ENCODE measurements around the gene SLC46A3. TPM values are rescaled to one million over a fixed set of nuclear protein-coding genes. Genes with fewer than 3 reads are reported as not detected.
A peak's percentile ranks its signal among the peaks of the same experiment; 100 is the strongest.

SLC46A3 gene
- total and polyA plus RNA-seq, 8 donors = 1.2 to 14.5 (median 1.7) TPM

GRCh38 chr13:28723806-28724205, 5.0 kb upstream of the SLC46A3 start:
- ATAC-seq (no peak), DNase-seq (peak in 1 of 4 donors; percentile 76)
- Histone ChIP-seq H3K4me1 (peaks cover 0 to 6% of the 10 kb centered on the region in 2 donors), H3K27me3 (no peaks in the 10 kb centered on the region), H3K4me3 (no peak overlapping the region), H3K36me3 (no peaks in the 10 kb centered on the region), H3K27ac (no peak overlapping the region), H3K9me3 (no peaks in the 10 kb centered on the region)
- no peak for TF ChIP-seq CTCF (IDR thresholded peaks at IDR 0.05)
- intact Hi-C loops (cut with DNase I) = no loop called here

GRCh38 chr13:28719227-28720055, 671 bp upstream of the SLC46A3 start:
- no peaks in the 10 kb centered on the region for H3K27me3 ChIP-seq
- peak overlapping the region; percentile 22 to 98 for H3K27ac ChIP-seq
- ATAC-seq (no peak), DNase-seq (no peak)
- peaks cover 0 to 30% of the 10 kb centered on the region in 2 donors for H3K4me1 ChIP-seq
- peak overlapping the region; percentile 54 to 65 for H3K4me3 ChIP-seq
- no peak for TF ChIP-seq CTCF (IDR thresholded peaks at IDR 0.05)
- intact Hi-C loops (cut with DNase I) = no loop called here
- no peaks in the 10 kb centered on the region for H3K9me3 ChIP-seq
- H3K36me3 ChIP-seq = no peaks in the 10 kb centered on the region

- H3K4me3 ChIP-seq = peak overlapping the region; percentile 54 to 65
- H3K4me1 ChIP-seq = peaks cover 0 to 30% of the 10 kb centered on the region in 2 donors
- no peaks in the 10 kb centered on the region for H3K27me3 ChIP-seq
- intact Hi-C loops (cut with DNase I) = no loop called here
- H3K36me3 ChIP-seq = no peaks in the 10 kb centered on the region
- DNase-seq (peak in 1 of 4 donors; percentile 7), ATAC-seq (peak; percentile 6)
- H3K9me3 ChIP-seq = no peaks in the 10 kb centered on the region
- peak overlapping the region; percentile 96 to 98 for H3K27ac ChIP-seq
- TF ChIP-seq CTCF (IDR thresholded peaks at IDR 0.05) = no peak
Measured at GRCh38 chr13:28718196-28718542, 601 bp downstream of the SLC46A3 start.

- no peak for TF ChIP-seq CTCF (IDR thresholded peaks at IDR 0.05)
- Histone ChIP-seq H3K27ac (peak overlapping the region in 1 of 2 donors; percentile 53), H3K4me1 (peaks cover 0 to 30% of the 10 kb centered on the region in 2 donors), H3K4me3 (no peak overlapping the region), H3K9me3 (no peaks in the 10 kb centered on the region), H3K27me3 (no peaks in the 10 kb centered on the region), H3K36me3 (no peaks in the 10 kb centered on the region)
- DNase-seq (no peak), ATAC-seq (no peak)
- intact Hi-C loops (cut with DNase I) = no loop called here
Measured at GRCh38 chr13:28717170-28717569, 1.6 kb downstream of the SLC46A3 start.

GRCh38 chr13:28716511-28716910, 2.3 kb downstream of the SLC46A3 start:
- H3K4me3 ChIP-seq = no peak overlapping the region
- peak overlapping the region in 1 of 2 donors; percentile 53 for H3K27ac ChIP-seq
- intact Hi-C loops (cut with DNase I) = no loop called here

More at GRCh38 chr13:28716511-28716910, 2.3 kb downstream of the SLC46A3 start:
- Histone ChIP-seq H3K4me1 (peaks cover 0 to 30% of the 10 kb centered on the region in 2 donors), H3K36me3 (no peaks in the 10 kb centered on the region), H3K27me3 (no peaks in the 10 kb centered on the region), H3K9me3 (no peaks in the 10 kb centered on the region)
- peak in 1 of 4 donors; percentile 46 for DNase-seq
- TF ChIP-seq CTCF (IDR thresholded peaks at IDR 0.05) = no peak
- no peak for ATAC-seq
